HG02678 (cell line): Measurements from ENCODE around the gene SH2D1B.

Experiments used
- ATAC-seq: cut with Tn5 transposase; IDR thresholded peaks from one replicate; pipeline ENCODE4 v1.9.1; 2021; ENCODE audit warnings: mild to moderate bottlenecking, moderate library complexity; ENCODE audit not compliant: unreplicated experiment

SH2D1B gene

DNA sequence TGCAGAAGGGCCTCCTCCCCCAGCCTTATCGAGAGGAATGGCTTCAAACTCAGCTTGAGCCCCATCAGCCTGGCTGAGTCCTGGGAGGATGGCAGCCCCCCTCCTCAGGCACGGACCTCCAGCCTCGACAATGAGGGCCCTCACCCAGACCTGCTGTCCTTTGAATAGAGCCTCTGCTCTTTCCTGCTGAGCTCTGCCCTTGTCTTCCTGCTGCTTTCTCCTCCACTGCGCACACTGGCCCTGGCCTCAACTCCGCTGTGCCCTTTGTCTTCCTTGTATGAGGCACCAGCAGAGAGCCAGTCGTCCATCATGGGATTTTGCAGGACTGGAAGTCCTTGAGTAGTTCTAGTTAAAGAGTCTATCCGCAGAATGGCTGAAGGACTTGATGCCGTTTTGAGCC is 28.4 kb downstream of the SH2D1B start:
- no peak for ATAC-seq

DNA sequence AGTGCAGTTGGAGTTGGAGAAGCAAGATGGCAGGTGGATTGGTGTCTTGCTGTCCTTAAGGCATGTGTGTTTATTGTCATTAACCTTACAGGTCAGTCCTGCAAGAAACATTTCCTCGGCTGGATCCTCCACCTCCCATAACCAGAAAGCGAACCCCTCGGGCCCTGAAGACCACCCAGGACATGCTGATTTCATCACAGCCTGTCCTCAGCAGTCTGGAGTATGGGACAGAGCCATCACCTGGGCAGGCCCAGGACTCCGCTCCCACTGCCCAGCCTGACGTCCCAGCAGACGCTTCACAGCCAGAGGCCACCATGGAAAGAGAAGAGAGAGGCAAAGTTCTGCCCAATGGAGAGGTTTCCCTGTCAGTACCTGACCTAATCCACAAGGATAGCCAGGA is 28.8 kb downstream of the SH2D1B start:
- no peak for ATAC-seq

GRCh38 chr1:162381941-162382750 is 29.8 kb downstream of the SH2D1B start:
- ATAC-seq = no peak

DNA sequence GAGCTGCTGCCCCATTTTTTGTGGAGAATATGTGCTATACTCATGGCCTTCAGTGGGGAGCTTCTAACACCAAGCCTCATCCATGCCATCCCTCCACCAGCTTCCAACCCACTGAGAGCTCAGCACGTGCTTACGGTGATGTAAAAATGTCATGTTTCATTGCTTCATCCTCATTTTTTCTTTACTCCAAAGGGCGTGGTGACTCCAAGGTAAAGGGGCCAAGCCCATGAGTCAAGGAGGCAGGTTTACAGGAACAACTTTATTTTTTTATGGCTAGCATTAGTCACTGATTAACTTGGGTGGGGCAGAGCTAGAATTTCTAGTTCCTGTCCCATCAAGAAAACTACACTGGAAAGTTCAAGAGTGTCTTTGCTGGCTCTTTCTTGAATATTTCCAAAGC is 30.6 kb downstream of the SH2D1B start, which contains the start of gene C1orf226:
Gene C1orf226, plus strand, starts transcription at position 346 of the 400 bp plus-strand sequence. CDS start 174 bp downstream, outside the sequence.
- ATAC-seq = no peak

- ATAC-seq = no peak
These were observed 31.7 kb downstream of the SH2D1B start for GRCh38 chr1:162380061-162380846.

DNA sequence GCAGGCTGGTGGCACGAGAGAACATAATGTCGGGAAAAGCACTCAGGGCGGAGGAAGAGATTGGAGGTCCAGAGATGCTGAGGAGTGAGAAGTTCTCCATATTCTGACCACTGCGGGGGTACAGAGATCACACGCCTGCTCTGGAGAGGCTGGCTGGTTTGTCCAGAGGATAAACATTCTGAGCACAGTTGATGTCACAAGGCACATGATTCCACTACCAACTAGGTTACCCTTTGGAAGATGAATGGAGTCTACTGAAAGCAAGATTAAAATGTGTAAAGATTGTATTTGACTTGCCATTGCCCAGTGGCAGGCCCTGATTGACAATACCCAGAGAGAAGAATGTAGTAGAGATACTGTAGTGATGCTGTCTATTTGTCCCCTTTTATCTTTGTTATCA is 35.2 kb downstream of the SH2D1B start, which contains the start of gene SPATA46:
Gene SPATA46, minus strand, starts transcription at position 164 of the 400 bp plus-strand sequence. Its CDS starts 64 bp downstream, at position 100.
- ATAC-seq = no peak

DNA sequence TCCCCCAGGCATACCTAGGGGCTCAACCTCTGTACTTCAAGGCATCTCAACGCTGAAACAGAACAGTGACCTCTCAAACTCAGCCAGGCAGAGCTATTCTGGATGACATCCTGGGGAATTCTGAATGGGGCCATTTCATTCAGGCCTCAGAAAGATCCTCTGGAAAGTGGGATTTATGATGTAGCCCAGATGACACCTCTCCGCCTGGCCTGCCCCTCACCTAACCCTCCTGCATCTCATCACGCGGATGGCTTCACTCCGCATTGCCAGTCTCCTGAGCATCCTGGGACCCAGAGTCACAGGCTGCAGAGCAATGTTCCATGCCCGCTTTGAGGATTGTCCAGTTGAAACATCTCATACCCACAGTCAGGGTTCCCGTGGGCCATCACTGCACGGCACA is 36.5 kb downstream of the SH2D1B start:
- ATAC-seq = no peak

DNA sequence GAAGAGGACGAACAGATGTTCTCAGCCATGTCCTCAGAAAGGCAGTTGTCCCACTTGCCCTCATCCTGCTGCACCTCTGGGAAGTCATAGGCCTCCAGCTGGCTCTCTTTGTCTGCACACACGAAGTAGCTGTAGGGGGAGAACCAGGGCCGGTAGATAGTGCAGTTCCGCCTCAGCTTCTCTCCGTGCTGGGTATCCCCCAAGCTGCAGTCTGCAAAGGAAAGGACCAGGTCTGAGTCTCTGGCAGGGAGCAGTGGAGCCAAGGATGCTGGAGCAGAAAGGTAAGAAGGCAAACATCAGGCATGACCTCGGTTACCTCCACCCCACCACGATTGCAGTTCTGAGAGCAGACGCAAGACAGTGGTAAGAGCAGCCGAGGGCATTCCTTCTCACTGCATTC is 37.5 kb downstream of the SH2D1B start:
- no peak for ATAC-seq

- ATAC-seq = no peak
These were observed 38.2 kb downstream of the SH2D1B start for GRCh38 chr1:162373541-162374260.

DNA sequence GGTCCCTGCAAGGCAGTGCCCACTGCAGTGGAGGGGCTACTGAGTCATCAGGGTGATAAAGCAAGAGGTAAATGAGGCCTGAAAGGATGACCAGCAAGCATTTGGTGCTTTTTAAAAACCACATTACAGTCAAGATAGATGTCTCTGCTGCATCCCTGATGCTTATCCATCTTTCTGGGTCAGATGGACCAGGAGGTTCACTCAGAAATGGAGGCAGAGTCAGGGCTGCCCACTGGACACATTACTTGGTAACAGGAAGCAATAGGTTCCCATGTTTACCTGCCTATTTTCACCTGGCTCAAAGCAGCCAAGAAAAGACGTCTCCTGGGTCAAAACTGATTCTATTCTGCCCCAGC is 38.9 kb downstream of the SH2D1B start:
- ATAC-seq = no peak

DNA sequence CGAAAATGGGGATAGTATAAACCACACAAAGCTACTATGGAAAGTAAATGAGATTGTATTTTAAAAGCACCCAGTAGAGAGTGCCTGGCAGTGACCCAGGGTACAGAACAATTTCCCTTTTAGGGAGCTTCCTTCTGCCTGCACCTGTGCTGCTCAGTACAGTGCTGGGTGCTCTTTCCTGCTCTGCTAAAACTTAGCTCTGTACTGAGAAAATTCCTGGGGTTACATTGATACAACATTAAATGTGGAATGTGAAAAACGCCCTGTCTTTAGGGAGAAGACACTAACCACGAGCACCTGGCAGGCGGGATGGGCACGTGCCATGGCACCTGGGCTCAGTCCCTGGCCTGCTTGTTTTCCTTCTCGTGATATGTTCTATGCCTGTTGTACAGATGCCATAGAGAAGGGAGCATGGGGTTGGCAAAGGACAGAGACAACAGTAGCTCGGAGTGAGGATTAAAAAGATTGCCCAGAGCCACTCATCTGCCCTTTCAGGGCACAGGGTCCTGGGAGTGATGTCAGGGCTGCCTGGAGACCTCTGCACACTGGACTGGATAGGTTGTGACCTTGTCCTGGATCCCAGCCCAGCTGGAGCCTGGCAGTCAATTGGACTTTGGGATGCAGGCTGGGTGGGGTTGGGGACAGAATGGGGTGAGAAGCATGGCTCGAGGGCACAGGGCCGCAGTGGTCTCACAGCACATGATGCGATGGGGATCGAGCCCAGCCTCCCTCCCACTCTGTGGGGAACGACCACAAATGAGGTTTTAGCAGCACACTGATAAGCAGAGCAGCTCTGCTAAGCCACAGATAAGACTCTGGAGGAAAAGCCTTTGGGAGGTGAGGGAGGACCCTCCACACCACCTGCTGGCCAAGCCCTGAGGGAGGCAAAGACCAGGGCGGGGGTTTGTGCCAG is 39.5 kb downstream of the SH2D1B start:
- ATAC-seq = no peak

DNA sequence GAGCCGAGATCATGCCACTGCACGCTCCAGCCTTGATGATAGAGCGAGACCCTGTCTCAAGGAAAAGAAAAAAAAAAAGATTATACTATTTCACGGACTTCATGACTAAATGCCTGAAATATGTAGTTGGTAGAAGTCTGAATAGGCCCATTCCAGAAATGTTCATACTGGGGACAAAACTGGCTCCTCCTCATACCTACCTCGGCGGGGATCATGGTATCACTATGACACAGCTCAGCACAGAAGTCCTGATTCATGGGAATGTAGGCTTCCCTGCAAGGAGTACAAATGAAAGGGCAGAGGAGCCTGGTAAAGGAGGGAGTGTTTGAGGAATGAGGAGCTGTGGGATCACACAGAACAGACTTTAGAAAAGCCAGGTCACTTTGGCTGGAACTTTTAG is 40.3 kb downstream of the SH2D1B start:
- no peak for ATAC-seq

DNA sequence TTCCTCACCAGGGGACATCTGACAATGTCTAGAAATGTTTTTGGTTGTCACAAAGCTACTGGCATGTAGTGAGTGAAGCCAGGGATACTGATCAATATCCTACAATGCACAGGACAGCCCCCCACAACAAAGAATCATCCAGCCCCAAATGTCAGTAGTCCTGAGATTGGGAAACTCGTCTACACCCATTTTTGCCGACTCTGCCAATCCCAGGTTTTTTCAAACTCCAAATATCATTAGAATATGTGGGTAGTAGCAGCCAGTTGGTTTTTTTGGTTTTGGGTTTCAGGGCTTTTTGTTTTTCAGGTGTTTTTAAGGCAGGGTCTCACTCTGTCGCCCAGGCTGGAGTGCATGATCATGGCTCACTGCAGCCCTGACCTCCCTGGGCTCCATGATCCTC is 41.2 kb downstream of the SH2D1B start:
- ATAC-seq = no peak

DNA sequence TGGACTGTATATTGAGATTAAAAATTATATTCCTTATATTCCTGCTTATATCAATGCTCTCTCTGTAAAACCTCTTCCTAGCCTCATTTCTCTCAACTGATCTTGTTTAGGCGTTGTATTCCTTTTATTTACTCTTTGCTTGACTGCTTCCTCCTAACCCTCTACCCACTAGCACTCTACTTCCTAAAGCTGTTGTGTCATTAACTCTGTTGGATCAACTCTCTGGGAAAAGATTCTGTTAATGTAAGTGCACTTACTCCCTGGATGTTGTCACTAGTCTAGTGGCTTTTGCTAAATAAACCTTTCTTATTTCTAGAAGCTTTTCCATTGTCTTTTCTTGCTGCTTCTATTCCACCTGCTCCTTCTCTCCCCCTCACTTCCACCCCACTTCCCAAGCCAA is 41.8 kb downstream of the SH2D1B start:
- ATAC-seq = no peak

DNA sequence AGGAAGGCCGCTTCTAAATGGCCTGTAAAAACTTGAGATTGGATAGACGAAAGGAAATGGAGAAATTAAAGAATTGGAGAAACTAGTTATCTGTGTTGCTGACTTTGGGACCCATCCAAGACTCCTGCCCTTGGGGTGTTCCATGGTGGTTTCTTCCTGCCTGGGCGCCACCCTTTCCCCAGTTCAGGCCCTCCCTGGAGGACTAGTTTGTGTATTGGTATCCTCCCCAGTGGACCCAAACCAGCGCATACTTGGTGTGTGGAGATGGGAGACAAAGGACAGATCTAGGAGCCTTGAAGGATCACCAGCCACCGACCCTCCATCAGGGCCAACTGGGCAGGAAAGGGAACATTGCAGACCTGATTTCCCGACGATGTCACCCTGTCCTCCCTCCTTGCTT is 42.4 kb downstream of the SH2D1B start:
- ATAC-seq = no peak

DNA sequence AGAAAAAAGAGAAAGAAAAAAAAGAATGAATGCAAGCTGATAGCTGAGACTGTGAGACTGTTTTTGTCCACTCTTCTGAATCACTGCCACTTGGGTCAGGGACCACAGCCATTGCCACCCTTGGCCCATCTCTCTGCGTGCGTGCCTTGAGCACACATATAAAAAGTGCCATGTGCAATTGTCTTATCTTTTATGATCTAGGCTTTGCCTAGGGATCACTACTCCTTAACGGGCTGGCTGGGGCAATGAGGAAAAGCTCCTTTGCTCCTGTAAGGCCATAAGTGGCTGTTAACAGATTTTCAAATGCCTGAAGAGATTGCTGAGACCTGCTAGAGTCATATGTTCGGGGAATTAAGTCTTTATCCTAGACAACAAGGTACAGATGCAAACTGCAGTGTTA is 43.5 kb downstream of the SH2D1B start:
- no peak for ATAC-seq

DNA sequence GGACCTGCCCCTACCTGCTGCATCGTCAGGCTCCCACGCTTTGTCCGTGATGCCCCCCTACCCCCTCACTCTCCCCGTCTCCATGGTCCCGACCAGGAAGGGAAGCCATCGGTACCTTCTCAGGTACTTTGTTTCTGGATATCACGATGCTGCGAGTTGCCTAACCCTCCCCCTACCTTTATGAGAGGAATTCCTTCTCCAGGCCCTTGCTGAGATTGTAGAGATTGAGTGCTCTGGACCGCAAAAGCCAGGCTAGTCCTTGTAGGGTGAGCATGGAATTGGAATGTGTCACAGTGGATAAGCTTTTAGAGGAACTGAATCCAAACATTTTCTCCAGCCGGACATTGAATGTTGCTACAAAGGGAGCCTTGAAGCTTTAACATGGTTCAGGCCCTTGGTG is 44.2 kb downstream of the SH2D1B start:
- ATAC-seq = no peak

- ATAC-seq = no peak
These were observed 44.9 kb downstream of the SH2D1B start for GRCh38 chr1:162367073-162367472.

DNA sequence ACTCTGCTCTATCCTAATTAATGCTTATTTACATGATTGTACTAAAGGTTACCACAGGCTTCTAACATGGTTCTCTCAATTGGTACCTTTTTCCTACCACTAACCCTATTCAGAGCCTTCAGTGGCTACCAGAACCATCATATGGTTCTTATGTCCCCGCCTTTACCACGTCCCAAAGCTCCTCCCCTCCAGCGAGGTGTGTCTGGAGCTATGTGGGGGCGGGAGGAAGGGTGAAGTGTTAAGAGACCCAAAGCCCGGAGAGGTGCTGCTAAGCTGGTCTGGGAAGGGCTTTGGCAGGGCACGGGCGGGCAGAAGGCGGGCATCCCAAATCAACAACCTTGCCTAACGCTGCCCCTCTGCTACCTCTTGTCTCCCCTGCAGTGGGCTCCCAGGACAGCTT is 45.3 kb downstream of the SH2D1B start:
- no peak for ATAC-seq

DNA sequence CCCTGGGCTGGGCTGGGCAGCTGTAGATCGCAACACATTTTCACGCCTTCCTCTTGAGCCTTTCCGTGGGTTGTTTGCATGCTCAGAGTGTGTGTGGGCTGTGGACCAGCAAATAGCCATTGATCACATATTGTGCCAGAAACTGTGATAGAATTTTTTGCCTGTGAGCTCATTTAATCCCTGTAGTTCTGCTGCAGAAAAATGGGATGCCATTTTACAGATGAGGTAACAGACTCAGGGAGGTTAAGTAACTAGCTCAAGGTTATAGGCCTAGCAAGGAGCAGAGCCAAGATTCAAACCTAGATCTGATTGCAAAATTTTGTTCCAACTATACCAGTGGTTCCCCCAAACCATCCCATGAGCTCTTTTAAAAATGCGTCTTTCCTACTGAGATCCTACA is 45.8 kb downstream of the SH2D1B start:
- no peak for ATAC-seq
